D721Med (cell line): Measurements from ENCODE around the gene C10orf90.

Source experiments
- DNase-seq: peaks from one replicate; pipeline ENCODE4 v3.0.0; 2011; ENCODE audit warnings: low spot score; ENCODE audit not compliant: insufficient read length
- FAIRE-seq: peaks from 2 replicates; lab custom pipeline; 2011; peaks lifted over from hg19 to GRCh38; lab: Jason Lieb, UNC
- CTCF ChIP-seq: IDR thresholded peaks from 2 replicates; pipeline ENCODE4 v1.5.1; 2012; ENCODE audit warnings: mild to moderate bottlenecking, control low read depth; ENCODE audit not compliant: insufficient read depth; ENCODE audit errors: missing control alignments

C10orf90 gene

GRCh38 chr10:126469692-126470091 lies 200.8 kb downstream of the C10orf90 start:
- no peak for FAIRE-seq
- DNase-seq, result no peak
- TF ChIP-seq CTCF, result no peak

GRCh38 chr10:126468876-126469643 lies 201.4 kb downstream of the C10orf90 start:
- FAIRE-seq, result no peak
- TF ChIP-seq CTCF, result no peak
- no peak for DNase-seq

- FAIRE-seq, result no peak
- TF ChIP-seq CTCF, result no peak
- DNase-seq, result no peak
Observed at GRCh38 chr10:126468467-126468866, 202.0 kb downstream of the C10orf90 start.

- FAIRE-seq (no peak), DNase-seq (no peak)
- no peak for TF ChIP-seq CTCF
Observed at GRCh38 chr10:126465771-126466170, 204.7 kb downstream of the C10orf90 start.

- TF ChIP-seq CTCF, result no peak
- DNase-seq (no peak), FAIRE-seq (no peak)
Observed at GRCh38 chr10:126463286-126463685, 207.2 kb downstream of the C10orf90 start.

DNA sequence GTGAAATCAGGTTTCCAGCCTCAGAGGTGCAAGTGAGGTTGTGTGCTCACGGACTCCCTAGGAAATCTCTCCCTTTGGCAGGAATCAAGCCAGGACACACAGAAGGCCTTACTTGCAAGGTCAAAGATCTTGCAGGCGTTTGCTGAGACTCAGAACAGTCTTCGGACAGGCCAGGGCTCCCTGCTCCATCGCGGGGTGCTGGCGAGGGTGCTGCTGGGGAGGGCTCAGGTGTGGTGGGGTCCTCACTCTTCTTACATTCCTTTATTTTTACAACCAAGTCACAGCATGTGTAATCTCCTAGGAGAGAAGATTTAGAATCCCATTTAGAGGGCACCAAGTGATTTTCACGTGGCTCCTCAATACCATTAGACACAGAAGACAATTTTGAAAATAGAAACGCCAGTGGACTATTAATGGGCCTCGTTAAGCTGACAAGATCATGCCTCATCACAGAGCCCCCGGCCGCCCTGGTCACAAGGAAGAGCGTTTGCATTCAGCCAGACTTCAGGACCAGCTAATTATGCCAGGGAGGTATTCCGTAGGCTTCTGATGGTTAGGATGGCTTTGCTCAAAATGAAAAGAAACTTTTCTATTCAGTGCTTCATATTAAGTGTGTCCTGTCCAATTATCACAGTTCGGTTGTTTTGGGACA lies 209.1 kb downstream of the C10orf90 start:
- no peak for DNase-seq
- no peak for FAIRE-seq
- no peak for TF ChIP-seq CTCF
